Lower leg skin (tissue), 4 donors: ENCODE measurements around the gene ZNF205. TPM values are rescaled to one million over a fixed set of nuclear protein-coding genes. Genes with fewer than 3 reads are reported as not detected.
"Not testable (repeated sequence)": the region's sequence is repeated elsewhere in the genome, so short reads cannot be mapped to it uniquely, and the experiment has no call there.

ENCODE experiments used
- DNase-seq, 2 donors: peaks; one replicate each; pipeline ENCODE4 v3.0.0-alpha.2; 2019; ENCODE audit warnings: low spot score in 2 of 2
- H3K4me3 ChIP-seq: fragments of 200-600 bp; sonication (generic); 2 replicates; pipeline ENCODE4 v1.5.1; 2017; ENCODE audit warnings: mild to moderate bottlenecking, low read depth; ENCODE audit not compliant: poor library complexity, severe bottlenecking
- POLR2A ChIP-seq, 2 donors: fragments of 450-650 bp; IDR thresholded peaks; one replicate each; pipeline ENCODE4 v1.6.1; 2016 to 2017; ENCODE audit warnings: antibody characterized with exemption in 2 of 2, mild to moderate bottlenecking in 1 of 2, moderate library complexity in 1 of 2
- WGBS, 2 donors: methylation state at CpG; one replicate each; pipeline ENCODE4 v1.1.5; 2018; 5-methylcytosine and 5-hydroxymethylcytosine counted together
- intact Hi-C: fragments of 100-400 bp; cut with DNase I; formaldehyde crosslinking; loops from one replicate; pipeline ENCODE4 v1.15.0; 2023; ENCODE audit warnings: low total_unique reads
- total RNA-seq, 4 donors: library from RNA; depleted of rRNA; stranded (reverse); fragments of >200 nt; gene quantifications; one replicate each; pipeline ENCODE4 v1.1.0, GENCODE V29; 2016
- TF ChIP-seq, protein P1 (sequence below), 3 donors: fragments of 450-650 bp; IDR thresholded peaks; one replicate each; pipeline ENCODE4 v1.5.1; 2016; ENCODE audit warnings: antibody characterized with exemption in 3 of 3, mild to moderate bottlenecking in 3 of 3, moderate library complexity in 2 of 3

The ZNF205 gene
- total RNA-seq, 4 donors from 2014 or later = 15.1 to 25.3 (median 18.5) TPM

GRCh38 chr16:3068487-3068886 is 43.9 kb upstream of the ZNF205 start:
- intact Hi-C loops = no loop called here
- 49 to 77% methylated on average over 4 of the region's 4 CpGs for WGBS, 2 donors
- no peak for DNase-seq
- H3K4me3 ChIP-seq = no peak overlapping the region
- TF ChIP-seq, protein P1, sequence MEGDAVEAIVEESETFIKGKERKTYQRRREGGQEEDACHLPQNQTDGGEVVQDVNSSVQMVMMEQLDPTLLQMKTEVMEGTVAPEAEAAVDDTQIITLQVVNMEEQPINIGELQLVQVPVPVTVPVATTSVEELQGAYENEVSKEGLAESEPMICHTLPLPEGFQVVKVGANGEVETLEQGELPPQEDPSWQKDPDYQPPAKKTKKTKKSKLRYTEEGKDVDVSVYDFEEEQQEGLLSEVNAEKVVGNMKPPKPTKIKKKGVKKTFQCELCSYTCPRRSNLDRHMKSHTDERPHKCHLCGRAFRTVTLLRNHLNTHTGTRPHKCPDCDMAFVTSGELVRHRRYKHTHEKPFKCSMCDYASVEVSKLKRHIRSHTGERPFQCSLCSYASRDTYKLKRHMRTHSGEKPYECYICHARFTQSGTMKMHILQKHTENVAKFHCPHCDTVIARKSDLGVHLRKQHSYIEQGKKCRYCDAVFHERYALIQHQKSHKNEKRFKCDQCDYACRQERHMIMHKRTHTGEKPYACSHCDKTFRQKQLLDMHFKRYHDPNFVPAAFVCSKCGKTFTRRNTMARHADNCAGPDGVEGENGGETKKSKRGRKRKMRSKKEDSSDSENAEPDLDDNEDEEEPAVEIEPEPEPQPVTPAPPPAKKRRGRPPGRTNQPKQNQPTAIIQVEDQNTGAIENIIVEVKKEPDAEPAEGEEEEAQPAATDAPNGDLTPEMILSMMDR (IDR thresholded peaks at IDR 0.05) = no peak
- no peak for TF ChIP-seq POLR2A (IDR thresholded peaks at IDR 0.05)

- WGBS, 2 donors = 89 to 90% methylated on average over 10 of the region's 11 CpGs
- DNase-seq, H3K4me3 ChIP-seq, intact Hi-C loops: not testable (repeated sequence)
Observed at GRCh38 chr16:3069146-3069545, 43.2 kb upstream of the ZNF205 start.

GRCh38 chr16:3070608-3071111 is 41.7 kb upstream of the ZNF205 start:
- DNase-seq = no peak
- 85 to 89% methylated on average over 9 of the region's 9 CpGs for WGBS, 2 donors
- TF ChIP-seq, protein P1 (IDR thresholded peaks at IDR 0.05) = no peak
- no peak for TF ChIP-seq POLR2A (IDR thresholded peaks at IDR 0.05)
- no peak overlapping the region for H3K4me3 ChIP-seq
- intact Hi-C loops = no loop called here

- 85 to 89% methylated on average over 7 of the region's 7 CpGs for WGBS, 2 donors
- DNase-seq = no peak
Observed at GRCh38 chr16:3071655-3072054, 40.7 kb upstream of the ZNF205 start.

GRCh38 chr16:3072148-3072547 is 40.2 kb upstream of the ZNF205 start:
- DNase-seq, intact Hi-C loops, H3K4me3 ChIP-seq: not testable (repeated sequence)
- 43 to 44% methylated on average over 4 of the region's 4 CpGs for WGBS, 2 donors

More at GRCh38 chr16:3071655-3072054, 40.7 kb upstream of the ZNF205 start:
- H3K4me3 ChIP-seq = no peak overlapping the region
- no peak for TF ChIP-seq POLR2A (IDR thresholded peaks at IDR 0.05)
- TF ChIP-seq, protein P1 (IDR thresholded peaks at IDR 0.05) = no peak
- intact Hi-C loops = no loop called here

- intact Hi-C loops, H3K4me3 ChIP-seq, DNase-seq: not testable (repeated sequence)
- 70 to 72% methylated on average over 6 to 15 of the region's 18 CpGs for WGBS, 2 donors
Observed at GRCh38 chr16:3072576-3073263, 39.7 kb upstream of the ZNF205 start.

GRCh38 chr16:3073448-3073847 is 38.9 kb upstream of the ZNF205 start:
- no peak for DNase-seq
- TF ChIP-seq, protein P1 (IDR thresholded peaks at IDR 0.05) = no peak
- TF ChIP-seq POLR2A (IDR thresholded peaks at IDR 0.05) = no peak
- intact Hi-C loops = no loop called here
- no peak overlapping the region for H3K4me3 ChIP-seq
- 90 to 93% methylated on average over 7 of the region's 7 CpGs for WGBS, 2 donors
